GM13976 (cell line): ENCODE measurements around the gene TXNDC17.
"Not testable (repeated sequence)": the region's sequence is repeated elsewhere in the genome, so short reads cannot be mapped to it uniquely, and the experiment has no call there.

Experiments used
- DNase-seq: peaks from one replicate; pipeline ENCODE4 v3.0.0; 2012; ENCODE audit warnings: low spot score
- in situ Hi-C: fragments of 300-500 bp; cut with MboI; formaldehyde crosslinking; loops from one replicate; pipeline ENCODE4 v1.12.0; 2022; ENCODE audit warnings: low sequenced_read_pairs, mixed read lengths, inconsistent platforms; ENCODE audit not compliant: unreplicated experiment
- TF ChIP-seq, protein P1 (sequence below): IDR thresholded peaks from 2 replicates; pipeline ENCODE4 v1.5.1; 2012; ENCODE audit warnings: borderline replicate concordance, mild to moderate bottlenecking; ENCODE audit not compliant: insufficient read depth; ENCODE audit errors: extremely low read depth, missing control alignments, control extremely low read depth

TXNDC17 gene

DNA sequence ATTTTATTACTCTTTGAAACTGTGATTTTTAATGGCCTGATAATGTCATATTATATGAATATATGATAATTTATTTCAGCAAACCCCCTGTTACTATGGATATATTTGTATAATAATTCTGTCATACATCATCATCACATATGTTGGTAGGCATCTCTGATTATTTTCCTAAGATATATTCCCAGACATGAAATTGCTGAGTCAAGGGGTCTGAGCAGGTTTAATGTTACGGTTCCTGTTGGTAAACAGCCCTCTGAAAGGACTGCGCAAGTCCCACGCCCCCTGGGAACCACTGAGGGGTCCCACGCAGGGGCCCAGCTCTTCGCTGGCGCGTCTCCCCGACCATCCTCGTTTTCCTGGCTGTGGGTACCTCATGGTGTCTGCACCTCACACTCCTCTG is 48.1 kb downstream of the TXNDC17 start:
- in situ Hi-C loops: no loop called here
- TF ChIP-seq, protein P1, sequence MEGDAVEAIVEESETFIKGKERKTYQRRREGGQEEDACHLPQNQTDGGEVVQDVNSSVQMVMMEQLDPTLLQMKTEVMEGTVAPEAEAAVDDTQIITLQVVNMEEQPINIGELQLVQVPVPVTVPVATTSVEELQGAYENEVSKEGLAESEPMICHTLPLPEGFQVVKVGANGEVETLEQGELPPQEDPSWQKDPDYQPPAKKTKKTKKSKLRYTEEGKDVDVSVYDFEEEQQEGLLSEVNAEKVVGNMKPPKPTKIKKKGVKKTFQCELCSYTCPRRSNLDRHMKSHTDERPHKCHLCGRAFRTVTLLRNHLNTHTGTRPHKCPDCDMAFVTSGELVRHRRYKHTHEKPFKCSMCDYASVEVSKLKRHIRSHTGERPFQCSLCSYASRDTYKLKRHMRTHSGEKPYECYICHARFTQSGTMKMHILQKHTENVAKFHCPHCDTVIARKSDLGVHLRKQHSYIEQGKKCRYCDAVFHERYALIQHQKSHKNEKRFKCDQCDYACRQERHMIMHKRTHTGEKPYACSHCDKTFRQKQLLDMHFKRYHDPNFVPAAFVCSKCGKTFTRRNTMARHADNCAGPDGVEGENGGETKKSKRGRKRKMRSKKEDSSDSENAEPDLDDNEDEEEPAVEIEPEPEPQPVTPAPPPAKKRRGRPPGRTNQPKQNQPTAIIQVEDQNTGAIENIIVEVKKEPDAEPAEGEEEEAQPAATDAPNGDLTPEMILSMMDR: no peak
- DNase-seq: no peak

GRCh38 chr17:6690641-6691040 is 49.8 kb downstream of the TXNDC17 start:
- no peak for DNase-seq
- in situ Hi-C loops: no loop called here
- TF ChIP-seq, protein P1: no peak

- TF ChIP-seq, protein P1: no peak
- in situ Hi-C loops: no loop called here
- DNase-seq: no peak
Observed at GRCh38 chr17:6691546-6691945, 50.7 kb downstream of the TXNDC17 start.

- DNase-seq, in situ Hi-C loops: not testable (repeated sequence)
Observed at GRCh38 chr17:6691958-6692357, 51.1 kb downstream of the TXNDC17 start.
